Activated naive CD8-positive, alpha-beta T cell treated with anti-CD3 and anti-CD28 coated beads, Interleukin-2, amount 10 ng/mL, durations not matched to agents 7 days and 5 days (primary cell): ENCODE results near the gene BEND3. TPM values are rescaled to one million over a fixed set of nuclear protein-coding genes. Genes with fewer than 3 reads are reported as not detected.

Experiments
- ATAC-seq: fragments of 150-1000 bp; cut with Tn5 transposase; one replicate; pipeline ENCODE4 v1.10.0; 2021; ENCODE audit warnings: low read depth, moderate library complexity
- POLR2A ChIA-PET: fragments of 350-600 bp; sonication (Branson Sonifier 250); formaldehyde crosslinking; loops from one replicate; lab custom pipeline; 2021; ENCODE audit warnings: antibody characterized with exemption; lab: Charles Lee
- DNase-seq: peaks from one replicate; pipeline ENCODE4 v3.0.0; 2021
- H3K27ac Mint-ChIP-seq: one replicate; pipeline ENCODE4 v1.8.0; 2022; ENCODE audit warnings: mild to moderate bottlenecking, mixed read lengths
- H3K27me3 Mint-ChIP-seq: one replicate; pipeline ENCODE4 v1.8.0; 2022; ENCODE audit warnings: mild to moderate bottlenecking, moderate library complexity, mixed read lengths
- H3K36me3 Mint-ChIP-seq: one replicate; pipeline ENCODE4 v1.8.0; 2021; ENCODE audit warnings: mild to moderate bottlenecking, mixed read lengths
- H3K4me1 Mint-ChIP-seq: one replicate; pipeline ENCODE4 v1.8.0; 2021; ENCODE audit warnings: mixed read lengths
- H3K4me3 Mint-ChIP-seq: one replicate; pipeline ENCODE4 v1.8.0; 2022; ENCODE audit warnings: mild to moderate bottlenecking, moderate library complexity, mixed read lengths
- H3K9me3 Mint-ChIP-seq: one replicate; pipeline ENCODE4 v1.8.0; 2021; ENCODE audit warnings: mixed read lengths
- total RNA-seq, 2 experiments: library from RNA; stranded (reverse); gene quantifications; one replicate each; pipeline ENCODE4 v1.2.3, GENCODE V29; 2021

Gene BEND3
- total RNA-seq, 2 experiments from 2014 or later = 2.2 to 2.4 TPM

DNA sequence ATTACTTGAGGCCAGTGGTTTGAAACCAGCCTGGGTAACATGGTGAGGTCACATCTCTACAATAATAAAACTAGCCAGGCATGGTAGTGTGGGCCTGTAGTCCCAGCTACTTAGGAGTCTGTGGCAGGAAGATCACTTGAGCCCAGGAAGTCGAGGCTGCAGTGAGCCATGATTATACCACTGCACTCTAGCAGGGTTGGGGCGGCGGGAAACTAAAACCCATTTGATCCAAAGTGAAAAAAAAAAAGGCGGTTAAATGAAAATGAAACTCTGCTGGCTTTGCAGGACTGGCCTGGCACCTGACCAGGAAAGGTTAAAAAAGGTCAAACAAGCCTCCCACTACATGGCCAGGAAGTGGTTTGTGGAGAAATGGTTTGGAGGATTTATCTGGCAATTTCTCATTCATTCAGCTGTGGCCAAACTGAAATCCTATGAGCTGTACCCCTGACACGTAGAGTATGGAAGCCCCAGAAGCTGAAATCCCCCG is 50.7 kb downstream of the BEND3 start:
- Mint-ChIP-seq H3K27ac (peak overlapping the region; percentile 81), H3K36me3 (no peaks in the 10 kb centered on the region), H3K4me1 (peaks cover 39% of the 10 kb centered on the region), H3K4me3 (peak overlapping the region; percentile 67), H3K9me3 (no peaks in the 10 kb centered on the region), H3K27me3 (no peaks in the 10 kb centered on the region)
- ATAC-seq (peak; percentile 65), DNase-seq (no peak)
- POLR2A ChIA-PET = interaction anchor here (0.7 to 1.3 kb wide), 3 partner anchors 37 to 49 kb away, joined by 3 to 4 read pairs (median 3); partner anchors contain the start of gene MTRES1

DNA sequence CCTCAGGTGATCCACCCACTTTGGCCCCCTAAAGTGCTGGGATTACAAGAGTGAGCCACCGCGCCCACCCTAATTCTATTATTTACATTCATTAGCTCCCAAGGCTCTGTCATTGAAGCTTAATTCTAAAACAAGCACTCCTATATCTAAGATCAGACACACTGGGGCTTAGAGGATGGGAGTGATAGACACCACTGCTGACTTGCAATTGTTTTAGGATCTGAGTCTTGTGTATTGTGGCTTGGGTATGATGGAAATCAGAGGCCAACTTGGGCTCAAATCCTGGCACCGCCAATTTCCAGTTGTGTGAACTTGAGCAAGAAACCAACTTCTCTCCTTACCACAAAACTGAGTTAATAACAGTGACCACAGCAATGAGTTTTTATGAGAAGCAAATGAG is 52.6 kb downstream of the BEND3 start:
- Mint-ChIP-seq H3K4me3 (no peak overlapping the region), H3K27me3 (peaks cover 3% of the 10 kb centered on the region), H3K27ac (no peak overlapping the region), H3K9me3 (no peaks in the 10 kb centered on the region), H3K4me1 (peaks cover 39% of the 10 kb centered on the region), H3K36me3 (no peaks in the 10 kb centered on the region)
- ATAC-seq (no peak), DNase-seq (no peak)
- POLR2A ChIA-PET = interaction anchor here (1.1 kb wide), 1 partner anchor 25 kb away, joined by 3 read pairs; no protein-coding TSS in a partner anchor

DNA sequence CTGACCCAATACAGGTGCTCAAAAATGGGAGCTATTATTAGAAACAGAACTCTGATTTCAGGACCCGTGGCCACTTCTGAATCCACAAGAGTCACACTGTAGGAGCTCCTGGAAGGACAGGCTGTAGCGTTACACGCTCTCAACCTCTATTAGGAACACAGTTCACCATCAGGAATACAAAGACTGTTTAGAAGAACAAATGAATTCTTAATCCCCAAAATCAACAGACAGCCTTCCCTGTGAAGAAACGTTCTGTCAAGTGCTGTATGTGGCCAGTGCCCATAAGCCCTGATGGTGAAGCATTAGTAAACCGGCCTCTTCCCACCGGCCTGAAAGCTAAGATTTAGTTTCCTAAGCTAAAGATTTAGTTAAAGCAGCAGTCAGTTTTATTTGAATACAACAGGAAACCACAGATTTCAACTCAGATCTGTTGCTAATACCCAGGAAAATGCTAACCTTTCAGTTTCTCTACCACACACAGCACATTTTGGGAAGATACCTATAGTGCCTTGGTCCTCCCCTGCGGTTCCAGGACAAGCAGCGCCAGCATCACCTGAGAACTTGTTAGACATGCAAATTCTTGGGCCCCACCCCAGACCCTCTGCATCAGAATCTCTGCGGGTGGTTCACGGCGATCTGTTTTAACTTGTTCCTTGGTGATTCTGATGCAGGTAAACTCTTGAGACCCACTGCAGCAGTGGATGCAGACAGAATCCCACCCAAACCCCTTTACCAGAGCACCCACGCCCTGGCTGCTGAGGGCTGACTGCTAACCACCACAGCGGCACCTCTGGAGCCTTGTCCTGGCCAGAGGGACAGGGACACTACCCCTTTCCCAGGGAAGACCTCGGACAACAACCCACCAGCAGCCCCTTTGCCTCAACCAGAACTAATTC is 53.9 kb downstream of the BEND3 start:
- DNase-seq (peak; percentile 46), ATAC-seq (peak; percentile 66)
- Mint-ChIP-seq H3K27me3 (peaks cover 3% of the 10 kb centered on the region), H3K36me3 (no peaks in the 10 kb centered on the region), H3K4me1 (peaks cover 39% of the 10 kb centered on the region), H3K4me3 (peak overlapping the region; percentile 79), H3K27ac (peak overlapping the region; percentile 79), H3K9me3 (no peaks in the 10 kb centered on the region)
- POLR2A ChIA-PET = no interaction called here

DNA sequence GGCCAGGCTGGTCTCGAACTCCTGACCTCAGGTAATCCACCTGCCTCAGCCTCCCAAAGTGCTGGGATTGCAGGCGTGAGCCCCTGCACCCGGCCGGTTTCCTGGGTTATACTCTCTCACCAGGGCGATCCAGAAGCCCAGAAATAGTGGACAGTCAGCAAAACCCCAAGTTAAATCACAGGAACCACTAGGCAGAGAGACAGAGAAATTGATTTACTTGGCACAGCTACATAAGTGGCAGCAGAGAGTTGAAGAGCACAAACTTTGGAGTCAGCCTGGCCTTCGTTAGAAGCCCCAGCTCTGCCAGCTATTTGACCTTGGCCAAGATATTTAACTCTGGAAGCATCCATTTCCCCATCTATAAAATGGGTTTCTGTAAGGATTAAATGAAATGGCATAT is 54.6 kb downstream of the BEND3 start:
- POLR2A ChIA-PET = no interaction called here
- no peak overlapping the region for H3K4me3 Mint-ChIP-seq
- no peak overlapping the region for H3K27ac Mint-ChIP-seq

DNA sequence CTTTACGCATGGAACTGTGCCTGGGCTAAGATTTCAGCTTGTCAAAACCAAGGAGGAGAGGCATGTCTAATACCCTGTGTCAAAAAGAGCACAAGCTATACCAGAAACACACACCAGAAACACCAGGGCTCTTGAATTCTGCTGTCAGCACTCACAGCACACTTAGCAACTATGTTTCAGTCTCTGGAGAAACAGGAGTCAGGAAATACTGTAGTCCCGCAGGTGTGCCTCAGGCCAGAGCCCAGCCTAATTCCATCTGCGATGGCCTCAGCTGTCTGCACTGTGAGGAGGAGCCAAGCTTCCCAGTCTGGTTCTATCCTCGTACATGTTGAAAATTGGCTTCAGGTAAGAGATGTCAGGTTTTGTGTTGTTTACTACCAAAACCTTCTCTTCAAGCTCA is 55.7 kb downstream of the BEND3 start:
- Mint-ChIP-seq H3K27me3 (peaks cover 3% of the 10 kb centered on the region), H3K9me3 (no peaks in the 10 kb centered on the region), H3K4me3 (no peak overlapping the region), H3K36me3 (no peaks in the 10 kb centered on the region), H3K27ac (no peak overlapping the region), H3K4me1 (peaks cover 31% of the 10 kb centered on the region)
- POLR2A ChIA-PET = interaction anchor here (1.0 kb wide), 1 partner anchor 31 kb away, joined by 3 read pairs; the partner anchor contains the start of gene MTRES1
- DNase-seq = no peak
- ATAC-seq = no peak

More for the DNA sequence above, 54.6 kb downstream of the BEND3 start:
- ATAC-seq = no peak
- Mint-ChIP-seq H3K36me3 (no peaks in the 10 kb centered on the region), H3K4me1 (peaks cover 39% of the 10 kb centered on the region), H3K9me3 (no peaks in the 10 kb centered on the region), H3K27me3 (peaks cover 3% of the 10 kb centered on the region)
- DNase-seq = no peak

DNA sequence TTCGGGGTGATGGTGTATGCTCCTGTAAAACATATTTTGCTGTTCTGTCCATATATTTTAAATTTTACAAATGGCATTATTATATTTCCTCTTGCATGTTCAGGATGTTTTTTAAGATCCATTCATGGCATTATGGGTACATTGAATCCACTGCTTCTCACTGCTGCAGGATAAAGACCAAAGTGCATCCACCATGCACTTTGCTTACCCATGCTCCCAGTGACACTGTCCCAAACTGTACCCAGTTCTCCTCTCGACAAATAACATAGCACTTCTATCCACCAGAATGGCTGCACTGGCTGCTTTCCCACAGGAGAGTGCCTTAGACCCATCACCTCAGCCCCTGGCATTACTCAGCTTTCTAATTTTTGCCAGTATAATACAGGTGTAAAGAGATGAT is 57.6 kb downstream of the BEND3 start:
- no peaks in the 10 kb centered on the region for H3K9me3 Mint-ChIP-seq
- no peak overlapping the region for H3K27ac Mint-ChIP-seq
- H3K36me3 Mint-ChIP-seq = no peaks in the 10 kb centered on the region
- peaks cover 18% of the 10 kb centered on the region for H3K4me1 Mint-ChIP-seq
- no peak for DNase-seq
- no peak overlapping the region for H3K4me3 Mint-ChIP-seq
- peaks cover 3% of the 10 kb centered on the region for H3K27me3 Mint-ChIP-seq
- POLR2A ChIA-PET = no interaction called here
- ATAC-seq = no peak

DNA sequence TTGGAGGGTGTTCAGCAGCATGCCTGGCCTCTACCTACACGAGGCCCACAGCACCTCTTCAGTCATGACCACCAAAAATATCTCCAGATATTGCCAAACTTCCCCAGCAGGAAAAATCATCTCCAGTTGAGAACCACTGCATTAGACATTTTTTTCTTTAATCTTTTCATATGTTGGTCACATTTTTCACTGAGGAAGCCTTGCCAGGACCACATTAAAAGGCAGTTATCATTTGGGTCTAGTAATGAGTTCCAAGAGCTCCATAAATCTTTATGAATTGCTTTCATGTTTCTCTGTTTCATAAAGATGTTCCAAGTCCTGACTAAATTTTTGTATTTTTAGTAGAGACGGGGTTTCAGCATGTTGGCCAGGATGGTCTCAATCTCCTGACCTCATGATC is 58.5 kb downstream of the BEND3 start:
- ATAC-seq (no peak), DNase-seq (no peak)
- Mint-ChIP-seq H3K9me3 (no peaks in the 10 kb centered on the region), H3K27ac (no peak overlapping the region), H3K36me3 (no peaks in the 10 kb centered on the region), H3K4me3 (no peak overlapping the region), H3K27me3 (peaks cover 3% of the 10 kb centered on the region), H3K4me1 (peaks cover 10% of the 10 kb centered on the region)
- POLR2A ChIA-PET = no interaction called here

DNA sequence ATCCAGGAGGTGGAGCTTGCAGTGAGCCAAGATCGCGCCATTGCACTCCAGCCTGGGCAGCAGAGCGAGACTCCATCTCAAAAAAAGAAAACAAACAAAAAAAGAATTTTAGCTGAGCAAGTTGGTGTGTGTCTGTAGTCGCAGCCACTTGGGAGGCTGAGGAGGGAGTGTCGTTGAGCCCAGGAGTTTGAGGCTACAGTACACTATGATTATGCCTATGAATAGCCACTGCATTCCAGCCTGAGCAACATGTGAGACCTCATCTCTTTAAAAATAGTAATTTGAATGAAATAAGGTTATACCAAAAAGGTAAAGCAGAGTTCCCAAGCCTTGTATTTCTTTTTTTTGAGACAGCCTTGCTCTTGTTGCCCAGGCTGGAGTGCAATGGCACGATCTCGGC is 67.5 kb downstream of the BEND3 start:
- H3K36me3 Mint-ChIP-seq = peaks cover 9% of the 10 kb centered on the region
- ATAC-seq (no peak), DNase-seq (no peak)
- no peaks in the 10 kb centered on the region for H3K9me3 Mint-ChIP-seq
- H3K27me3 Mint-ChIP-seq = no peaks in the 10 kb centered on the region
- H3K27ac Mint-ChIP-seq = no peak overlapping the region
- H3K4me3 Mint-ChIP-seq = no peak overlapping the region
- POLR2A ChIA-PET = no interaction called here
- H3K4me1 Mint-ChIP-seq = peaks cover 4% of the 10 kb centered on the region

DNA sequence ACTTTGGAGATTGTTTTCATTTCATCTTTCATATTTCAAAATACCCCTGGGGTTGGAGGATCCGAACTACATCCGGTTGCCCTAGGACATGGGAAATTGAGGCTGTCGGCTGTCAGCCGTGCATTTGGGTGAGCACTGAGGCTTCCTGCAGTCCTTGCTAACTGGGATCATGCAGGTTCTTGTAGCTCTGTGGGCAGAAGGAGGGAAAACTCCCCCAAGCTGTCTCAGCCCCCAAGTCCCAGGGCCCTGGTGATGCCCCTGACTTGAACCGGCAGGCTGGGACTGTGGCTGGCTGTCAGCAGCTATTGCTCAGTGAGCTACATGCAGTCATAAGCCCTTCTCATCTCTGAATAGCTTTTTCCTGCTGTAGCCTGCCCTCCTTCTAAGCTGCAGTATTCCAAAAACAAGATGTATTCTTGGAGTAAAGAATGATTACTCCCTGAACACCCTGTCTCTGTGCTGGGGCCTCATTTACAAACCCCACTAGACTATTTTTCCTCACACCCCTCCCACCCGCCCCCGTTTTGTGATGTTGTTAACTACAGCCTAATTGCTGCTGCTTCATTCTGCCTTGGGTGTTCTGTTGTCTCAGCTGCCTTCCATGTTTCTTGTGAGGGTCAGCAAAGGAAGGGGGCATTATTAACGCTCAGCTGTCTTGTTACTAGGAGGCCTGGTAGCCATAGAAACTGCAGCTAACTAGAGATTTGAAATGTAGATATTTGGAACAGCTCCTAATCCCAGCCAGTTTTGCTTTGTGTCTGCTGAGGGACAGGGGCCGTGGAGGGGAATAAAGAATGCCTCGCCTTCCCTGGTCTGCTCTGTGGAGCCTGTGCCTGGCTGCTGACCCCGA is 69.3 kb downstream of the BEND3 start:
- H3K4me3 Mint-ChIP-seq = no peak overlapping the region
- H3K4me1 Mint-ChIP-seq = peaks cover 8% of the 10 kb centered on the region
- H3K36me3 Mint-ChIP-seq = peaks cover 10% of the 10 kb centered on the region
- H3K27ac Mint-ChIP-seq = no peak overlapping the region
- POLR2A ChIA-PET = interaction anchor here (1.2 kb wide), 1 partner anchor 18 kb away, joined by 3 read pairs; no protein-coding TSS in a partner anchor
- no peaks in the 10 kb centered on the region for H3K9me3 Mint-ChIP-seq
- ATAC-seq (no peak), DNase-seq (no peak)
- no peaks in the 10 kb centered on the region for H3K27me3 Mint-ChIP-seq

DNA sequence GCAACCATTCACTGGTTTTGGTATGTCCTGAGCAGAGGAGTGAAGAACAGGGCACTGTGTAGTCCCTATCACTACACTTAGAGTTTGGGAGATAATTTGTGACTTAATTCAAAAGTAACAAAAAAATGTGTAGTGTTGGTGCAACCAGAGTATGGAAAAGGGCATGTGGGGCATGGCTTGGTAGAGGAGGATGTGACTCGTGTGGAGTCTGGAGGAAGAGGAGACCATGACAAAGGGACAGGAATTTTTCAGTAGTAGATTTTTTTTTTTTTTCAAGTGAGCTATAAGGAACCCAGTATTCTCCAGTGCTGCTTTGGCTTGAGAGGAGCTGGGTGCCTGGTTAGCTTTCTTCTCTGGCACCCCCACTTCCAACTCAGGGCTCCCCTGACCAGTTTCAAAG is 82.2 kb downstream of the BEND3 start:
- Mint-ChIP-seq H3K27ac (no peak overlapping the region), H3K36me3 (peaks cover 19% of the 10 kb centered on the region), H3K4me3 (no peak overlapping the region), H3K27me3 (no peaks in the 10 kb centered on the region), H3K4me1 (peaks cover 18% of the 10 kb centered on the region), H3K9me3 (no peaks in the 10 kb centered on the region)
- POLR2A ChIA-PET = interaction anchor here (0.6 to 0.7 kb wide), 2 partner anchors 446 to 698 kb away, joined by 3 read pairs; no protein-coding TSS in a partner anchor
- no peak for DNase-seq
- no peak for ATAC-seq

DNA sequence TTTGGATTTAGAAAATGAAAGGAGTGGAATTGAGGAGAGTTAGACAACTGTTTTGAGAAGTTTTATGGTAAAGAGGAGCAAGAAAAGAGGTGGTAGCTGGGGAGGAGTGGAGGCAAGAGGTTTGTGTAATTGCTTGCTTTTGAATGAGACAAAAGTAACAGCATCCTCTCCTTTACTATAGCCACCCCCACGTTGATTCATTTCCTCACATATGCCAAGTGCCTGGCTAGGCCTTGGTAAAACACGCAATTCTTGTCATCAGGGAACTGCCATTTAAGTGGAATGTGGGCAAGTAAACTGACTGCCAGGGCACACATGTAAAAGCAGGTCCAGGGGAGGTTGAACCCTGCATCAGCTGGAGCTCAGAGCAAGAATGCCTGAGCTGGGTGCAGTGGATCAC is 83.3 kb downstream of the BEND3 start:
- H3K27ac Mint-ChIP-seq = no peak overlapping the region
- H3K9me3 Mint-ChIP-seq = no peaks in the 10 kb centered on the region

DNA sequence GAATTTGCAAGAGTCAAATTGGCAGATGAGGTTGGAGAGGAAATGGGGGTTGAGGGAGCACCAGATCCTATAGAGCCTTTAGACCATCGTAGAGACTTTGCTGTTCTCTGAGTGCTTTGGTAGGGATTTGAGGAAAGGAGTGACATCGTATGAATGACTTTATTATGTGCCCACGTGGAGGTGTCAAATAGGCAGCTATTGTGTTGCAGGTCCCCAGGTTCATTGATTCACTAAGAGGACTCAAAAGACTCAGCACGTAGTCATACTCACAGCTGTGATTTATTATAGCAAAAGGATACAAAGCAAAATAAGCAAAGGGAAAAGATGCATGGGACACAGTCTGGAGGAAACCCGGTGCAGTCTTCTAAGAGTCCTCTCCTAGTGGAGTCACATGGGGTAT is 85.2 kb downstream of the BEND3 start:
- DNase-seq (no peak), ATAC-seq (no peak)
- Mint-ChIP-seq H3K4me3 (peak overlapping the region; percentile 98), H3K9me3 (no peaks in the 10 kb centered on the region), H3K36me3 (peaks cover 15% of the 10 kb centered on the region), H3K27me3 (peaks cover 2% of the 10 kb centered on the region), H3K4me1 (peaks cover 20% of the 10 kb centered on the region), H3K27ac (no peak overlapping the region)
- POLR2A ChIA-PET = no interaction called here

More for the DNA sequence above, 83.3 kb downstream of the BEND3 start:
- H3K36me3 Mint-ChIP-seq = peaks cover 19% of the 10 kb centered on the region
- no peak for DNase-seq
- peaks cover 18% of the 10 kb centered on the region for H3K4me1 Mint-ChIP-seq
- ATAC-seq = no peak
- H3K4me3 Mint-ChIP-seq = no peak overlapping the region
- POLR2A ChIA-PET = interaction anchor here (0.6 to 0.7 kb wide), 2 partner anchors 12 to 519 kb away, joined by 3 read pairs; no protein-coding TSS in a partner anchor
- no peaks in the 10 kb centered on the region for H3K27me3 Mint-ChIP-seq

DNA sequence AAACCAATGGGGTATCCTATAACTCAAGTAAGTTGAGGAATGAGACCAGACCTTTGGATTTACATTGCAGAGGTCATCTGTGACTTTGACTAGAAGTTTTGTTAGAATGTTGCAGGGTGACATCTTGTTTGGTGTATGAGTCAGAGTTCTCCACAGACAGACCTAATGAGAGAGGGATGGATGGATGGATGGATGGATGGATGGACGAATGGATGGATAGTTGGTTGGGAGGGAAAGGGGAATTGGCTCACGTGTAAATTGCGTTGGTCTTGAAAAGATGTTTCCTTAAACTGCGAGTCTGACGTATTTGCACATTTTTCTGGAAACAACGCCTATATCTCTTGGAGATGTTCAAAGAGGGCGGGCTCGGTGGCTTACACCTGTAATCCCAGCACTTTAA is 88.3 kb downstream of the BEND3 start:
- ATAC-seq (no peak), DNase-seq (no peak)
- Mint-ChIP-seq H3K27ac (peak overlapping the region; percentile 27), H3K4me3 (peak overlapping the region; percentile 33), H3K27me3 (peaks cover 2% of the 10 kb centered on the region), H3K9me3 (no peaks in the 10 kb centered on the region), H3K36me3 (peaks cover 7% of the 10 kb centered on the region), H3K4me1 (peaks cover 16% of the 10 kb centered on the region)
- POLR2A ChIA-PET = interaction anchor here (0.6 to 1.7 kb wide), 3 partner anchors 25 to 504 kb away, joined by 3 read pairs; partner anchors contain the start of gene PDSS2
